ENCODE data around the gene NSD1.

The NSD1 gene

GRCh38 chr5:177098470-177099141, 35.0 kb upstream of the NSD1 start:
- no peak for DNase-seq

GRCh38 chr5:177099422-177100093, 34.0 kb upstream of the NSD1 start:
- no peak for DNase-seq

DNA sequence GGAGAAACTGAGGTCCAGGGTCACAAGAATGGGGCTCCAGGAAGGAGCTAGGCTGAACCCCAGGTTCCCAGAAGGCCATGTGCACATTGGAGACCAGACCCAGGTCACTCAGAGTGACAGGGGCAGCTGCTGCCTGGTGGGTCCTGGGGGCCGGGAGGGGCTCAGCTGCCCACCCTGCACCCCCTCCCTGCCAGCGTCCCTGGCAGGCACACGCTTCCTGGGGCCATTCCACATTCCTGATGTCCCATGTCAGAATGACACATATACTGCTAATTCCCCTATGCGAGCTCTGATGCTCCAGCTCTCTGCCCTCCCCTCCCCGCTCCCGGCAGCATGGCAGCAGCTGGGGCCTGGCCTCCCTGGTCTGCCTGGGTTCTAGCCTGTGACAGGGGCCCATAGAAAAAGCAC, 32.9 kb upstream of the NSD1 start:
- no peak for DNase-seq

DNA sequence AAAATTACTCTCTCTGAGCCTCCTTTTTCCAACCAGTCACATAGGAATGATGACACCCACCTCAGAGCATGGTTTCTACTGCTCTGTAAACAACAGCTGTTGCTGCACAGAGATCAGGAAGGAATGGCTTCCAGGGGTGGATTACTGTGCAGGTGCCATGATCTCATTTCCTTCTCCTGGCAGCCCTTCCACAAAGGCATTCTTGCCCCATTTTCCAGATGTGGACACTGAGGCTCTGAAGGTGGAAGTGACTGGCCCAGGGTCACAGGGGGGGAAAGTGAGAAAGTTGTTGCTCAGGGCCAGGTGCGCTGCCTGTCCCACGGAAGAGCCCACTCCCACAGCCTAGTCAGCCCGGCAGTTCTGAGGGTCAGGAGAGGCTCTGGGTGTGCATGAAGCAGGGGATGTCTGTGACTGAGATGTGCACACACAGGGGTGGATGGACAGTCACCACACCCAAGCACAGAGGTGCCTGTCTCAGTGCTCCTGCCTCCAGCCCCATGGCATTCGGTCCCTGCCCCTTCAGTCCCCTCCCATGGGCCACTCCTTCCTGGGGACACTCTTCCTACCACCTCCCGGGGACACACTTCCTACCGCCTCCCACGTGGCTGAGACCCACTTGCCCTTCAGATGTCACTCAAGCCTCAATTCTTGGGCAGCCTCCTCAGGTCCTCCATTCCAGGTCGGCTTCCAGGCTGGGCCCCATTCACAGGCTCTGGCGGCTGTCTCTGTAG, 29.9 kb upstream of the NSD1 start:
- no peak for DNase-seq

DNA sequence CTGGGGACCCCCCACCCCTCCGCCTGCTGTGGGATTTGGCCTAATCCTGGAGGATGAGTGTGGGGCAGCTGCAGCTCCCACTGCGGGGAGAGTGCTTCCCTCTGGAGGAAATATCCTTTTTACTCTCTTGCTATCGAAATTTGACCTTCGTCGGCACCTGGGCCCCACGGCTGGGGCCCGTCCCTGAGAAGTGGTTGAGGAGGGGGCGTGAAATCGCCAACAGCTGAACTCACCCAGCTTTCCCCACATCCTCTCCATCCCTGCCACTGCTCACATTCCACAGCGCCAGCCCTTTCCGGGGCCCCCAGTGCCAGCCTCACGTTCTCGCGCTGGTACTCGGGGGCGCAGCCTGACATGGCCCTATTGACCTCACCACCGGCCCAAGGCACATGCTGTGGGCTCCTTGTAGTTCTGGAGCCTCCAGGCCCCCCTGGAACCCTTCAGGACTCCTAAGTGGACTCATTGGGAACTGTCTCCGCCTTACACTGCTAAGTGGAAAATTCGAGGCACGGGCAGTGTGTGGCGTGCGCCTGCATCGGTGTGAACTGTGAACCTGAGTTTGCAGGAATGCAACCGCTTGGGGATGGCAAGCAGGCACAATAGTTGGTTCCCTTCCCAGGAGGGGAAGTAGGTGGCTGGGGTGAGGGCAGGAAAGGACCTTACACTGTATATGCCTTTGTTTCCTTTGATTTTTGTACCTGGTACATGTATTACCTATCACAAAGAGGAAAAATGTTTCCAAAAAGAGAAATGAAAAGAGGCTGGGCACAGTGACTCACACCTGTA, 27.7 kb upstream of the NSD1 start:
- DNase-seq, result no peak

DNA sequence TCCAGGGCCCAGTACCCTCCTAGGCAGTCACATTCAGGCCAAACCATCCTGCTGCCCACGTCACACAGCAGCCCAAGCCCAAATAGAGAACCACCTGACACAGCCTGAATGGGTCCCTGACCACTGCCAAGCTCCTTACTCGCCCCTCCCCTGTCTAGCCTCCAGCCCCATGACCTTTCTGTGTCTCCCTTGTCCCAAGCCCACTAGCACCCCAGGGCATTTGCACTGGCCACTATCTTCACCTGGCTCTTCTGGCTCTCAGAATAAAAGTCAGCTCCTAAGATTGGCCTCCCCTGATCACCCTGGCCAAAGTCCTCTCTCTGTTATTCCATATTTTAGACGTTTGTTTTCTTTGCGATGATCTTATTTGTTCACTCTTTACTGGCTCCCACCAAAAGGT, 26.4 kb upstream of the NSD1 start:
- DNase-seq, result no peak

DNA sequence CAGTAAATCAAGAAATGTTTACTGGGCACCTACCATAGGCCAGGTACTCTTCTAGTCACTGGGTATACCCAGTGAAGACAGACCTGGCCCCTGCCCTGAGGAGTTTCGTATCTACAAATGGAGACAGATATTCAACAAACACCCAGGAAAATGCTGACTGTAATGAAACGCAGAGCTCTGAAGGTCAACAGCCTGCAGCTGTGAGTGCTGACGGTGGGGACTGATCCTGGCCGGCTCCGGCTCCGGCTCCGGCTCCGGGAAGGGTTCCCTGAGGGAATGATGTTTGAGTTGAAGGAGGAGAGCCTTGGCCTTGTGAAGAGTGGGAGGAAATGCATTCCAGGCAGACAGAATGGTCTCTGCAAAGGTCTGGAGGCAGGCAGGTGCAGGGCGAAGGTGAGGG, 23.8 kb upstream of the NSD1 start:
- no peak for DNase-seq

GRCh38 chr5:177111720-177112394, 21.7 kb upstream of the NSD1 start:
- peak; percentile 48 for DNase-seq

DNA sequence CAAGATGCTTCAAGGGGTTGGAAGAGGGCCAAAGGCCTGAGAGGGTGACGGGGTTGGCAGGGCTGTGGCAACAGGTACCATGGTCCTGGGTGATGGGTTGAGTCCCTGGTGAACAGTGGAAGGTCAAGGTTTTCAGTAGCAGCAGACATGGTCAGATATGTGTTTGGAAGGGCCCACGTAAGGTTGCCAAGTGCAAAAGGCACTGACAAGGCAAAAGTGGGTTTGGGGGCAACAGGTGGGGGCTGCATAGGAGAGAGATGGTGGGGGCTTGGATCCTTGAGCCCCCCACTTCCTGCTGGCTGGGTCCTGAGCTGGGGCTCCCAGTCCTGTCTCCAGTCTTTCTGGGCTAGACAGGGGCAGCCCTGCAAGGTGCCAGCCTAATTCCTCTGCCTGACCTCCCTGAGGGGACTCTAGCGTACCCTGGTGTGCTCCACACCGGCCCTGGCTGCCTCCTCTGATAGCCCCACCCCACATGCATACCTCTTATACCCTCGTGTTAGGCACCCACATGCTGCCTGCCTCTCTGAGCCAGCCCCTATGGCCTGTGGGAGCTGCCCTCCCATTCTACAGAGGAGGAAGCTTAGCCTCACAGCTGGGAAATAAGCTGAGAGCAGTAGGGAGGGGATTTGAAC, 20.9 kb upstream of the NSD1 start:
- no peak for DNase-seq

DNA sequence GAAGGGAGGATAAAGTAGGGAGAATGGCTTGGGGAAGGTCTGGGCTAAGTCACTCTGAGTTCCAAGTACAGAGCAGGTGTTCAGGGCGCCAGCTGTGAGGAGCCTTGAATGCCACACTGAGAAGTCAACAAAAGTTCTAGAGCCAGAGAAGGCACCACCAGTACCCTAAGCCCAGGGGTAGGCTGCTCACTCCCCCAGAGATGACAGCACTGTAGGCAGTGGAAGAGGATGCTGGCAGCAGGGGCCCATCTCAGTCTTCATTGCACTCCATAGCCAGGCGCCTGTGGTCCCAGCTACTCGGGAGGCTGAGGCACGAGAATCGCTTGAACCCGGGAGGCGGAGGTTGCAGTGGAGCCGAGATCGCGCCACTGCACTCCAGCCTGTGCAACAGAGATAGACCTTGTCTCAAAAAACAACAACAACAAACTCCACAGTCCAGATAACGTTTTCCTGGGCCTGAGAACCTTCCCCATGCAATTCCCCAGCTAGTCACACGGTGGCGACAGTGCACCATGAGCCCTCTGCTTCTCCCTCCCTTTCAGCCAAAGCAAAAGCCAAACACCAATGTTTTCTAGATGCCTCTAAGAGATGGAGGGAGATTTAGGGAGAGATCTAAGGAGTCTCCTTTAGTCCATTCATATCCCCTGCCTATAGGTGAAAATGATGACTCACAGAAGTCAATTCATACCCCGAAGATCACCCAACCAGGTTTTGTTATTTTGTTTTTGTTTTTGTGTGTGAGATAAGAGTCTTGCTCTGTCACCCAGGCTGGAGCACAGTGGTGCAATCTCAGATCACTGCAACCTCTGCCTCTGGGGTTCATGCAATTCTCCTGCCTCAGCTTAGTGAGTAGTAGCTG, 19.8 kb upstream of the NSD1 start:
- peak; percentile 72 for DNase-seq

DNA sequence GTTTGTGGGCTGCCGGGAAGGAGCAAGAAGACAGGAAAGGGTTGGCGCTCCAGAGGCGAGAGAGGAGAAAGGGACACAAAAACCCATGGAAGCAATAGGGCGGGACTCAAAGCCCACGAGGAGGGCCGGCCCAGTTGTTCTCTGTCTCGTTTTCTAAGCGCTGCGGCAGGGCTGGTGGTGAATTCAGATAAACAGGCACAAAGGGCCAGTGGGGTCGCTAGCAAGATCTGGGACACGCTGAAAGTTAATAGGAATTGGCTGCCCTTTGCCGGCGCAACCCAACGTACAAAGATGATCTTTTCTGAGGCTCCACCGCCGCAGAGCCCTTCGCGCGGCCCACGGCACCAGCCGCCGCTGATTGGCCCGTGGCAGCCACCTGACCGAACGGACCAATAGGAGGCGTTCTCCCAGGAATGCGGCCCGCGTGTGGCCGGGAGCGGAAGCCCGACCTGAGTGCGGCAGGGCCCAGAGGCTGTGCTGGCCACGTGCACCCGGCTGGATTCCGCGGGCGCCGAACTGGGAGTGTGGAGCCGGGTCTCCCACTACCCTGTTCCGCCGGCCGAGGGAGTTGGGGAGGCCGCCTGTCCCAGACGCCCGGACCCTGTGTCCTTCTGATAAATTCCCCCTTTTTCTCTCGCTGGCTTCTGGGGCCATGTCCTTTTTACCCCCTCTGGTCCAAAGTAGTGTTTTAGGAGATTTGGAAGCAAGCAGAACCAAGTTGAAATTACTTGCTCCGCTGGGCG, 16.8 kb upstream of the NSD1 start:
- peak; percentile 83 for DNase-seq

- no peak for DNase-seq
Observed at GRCh38 chr5:177117441-177118045, 16.0 kb upstream of the NSD1 start.

GRCh38 chr5:177122566-177122965, 11.0 kb upstream of the NSD1 start:
- no peak for DNase-seq

GRCh38 chr5:177123789-177124485, 9.6 kb upstream of the NSD1 start:
- no peak for DNase-seq

DNA sequence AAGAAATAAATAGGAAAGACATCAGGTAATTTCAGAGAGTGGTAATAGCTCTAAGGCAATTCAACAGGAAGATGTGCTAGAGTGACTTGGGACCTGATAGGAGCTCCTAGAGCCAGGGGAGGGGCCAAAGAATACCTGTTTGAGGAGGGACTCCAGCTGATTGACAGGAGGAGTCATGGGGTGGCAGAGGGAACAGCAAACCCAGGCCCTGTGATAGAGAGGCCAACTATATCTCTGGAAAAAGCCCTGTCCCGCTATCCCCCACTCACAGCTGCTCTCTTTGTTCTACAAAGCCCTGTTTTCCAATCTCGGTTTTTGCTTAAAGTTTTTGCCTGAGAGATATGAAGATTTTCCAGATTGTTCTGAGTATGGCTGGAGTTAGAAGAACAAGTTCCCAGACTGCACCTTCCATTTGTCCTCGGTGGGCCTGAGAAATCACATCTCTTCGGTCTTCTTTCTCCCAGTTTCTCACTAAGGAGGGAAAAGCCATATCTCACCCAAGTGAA, 9.0 kb upstream of the NSD1 start:
- peak; percentile 18 for DNase-seq

DNA sequence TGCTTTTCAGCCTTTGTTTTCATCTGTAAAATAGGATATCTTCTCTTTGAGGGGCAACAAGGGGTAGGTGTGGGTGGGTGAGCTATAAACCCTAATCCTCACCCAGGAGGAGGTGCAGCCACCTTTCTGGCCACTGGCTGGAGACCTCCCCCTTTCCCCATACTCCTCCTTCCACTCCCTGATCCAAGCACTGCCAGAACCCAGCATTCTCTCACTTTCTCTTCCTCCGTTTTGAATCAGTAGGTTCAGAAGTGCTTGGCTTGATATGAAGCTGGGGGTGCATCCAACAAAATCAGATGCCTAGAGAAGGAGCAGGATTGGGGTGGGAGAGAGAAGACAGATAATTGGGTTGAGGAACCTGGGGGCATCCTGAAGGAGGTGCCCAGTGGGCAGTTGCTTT, 6.8 kb upstream of the NSD1 start:
- no peak for DNase-seq

GRCh38 chr5:177128551-177128981, 5.0 kb upstream of the NSD1 start:
- DNase-seq, result no peak

GRCh38 chr5:177130211-177131018, 3.2 kb upstream of the NSD1 start:
- no peak for DNase-seq

Measured in CD4-positive, alpha-beta T cell treated with Interferon gamma for 1 hour (primary cell).